Activated naive CD8-positive, alpha-beta T cell treated with anti-CD3 and anti-CD28 coated beads, Interleukin-2, amount 10 ng/mL, durations not matched to agents 7 days and 5 days (primary cell): ENCODE results near the gene ROBO1. TPM values are rescaled to one million over a fixed set of nuclear protein-coding genes. Genes with fewer than 3 reads are reported as not detected.
"Not testable (repeated sequence)": the region's sequence is repeated elsewhere in the genome, so short reads cannot be mapped to it uniquely, and the experiment has no call there.

ENCODE experiments used
- ATAC-seq: fragments of 150-1000 bp; cut with Tn5 transposase; one replicate; pipeline ENCODE4 v1.10.0; 2021; ENCODE audit warnings: low read depth, moderate library complexity
- POLR2A ChIA-PET: fragments of 350-600 bp; sonication (Branson Sonifier 250); formaldehyde crosslinking; loops from one replicate; lab custom pipeline; 2021; ENCODE audit warnings: antibody characterized with exemption; lab: Charles Lee
- DNase-seq: peaks from one replicate; pipeline ENCODE4 v3.0.0; 2021
- H3K27ac Mint-ChIP-seq: one replicate; pipeline ENCODE4 v1.8.0; 2022; ENCODE audit warnings: mild to moderate bottlenecking, mixed read lengths
- H3K27me3 Mint-ChIP-seq: one replicate; pipeline ENCODE4 v1.8.0; 2022; ENCODE audit warnings: mild to moderate bottlenecking, moderate library complexity, mixed read lengths
- H3K36me3 Mint-ChIP-seq: one replicate; pipeline ENCODE4 v1.8.0; 2021; ENCODE audit warnings: mild to moderate bottlenecking, mixed read lengths
- H3K4me1 Mint-ChIP-seq: one replicate; pipeline ENCODE4 v1.8.0; 2021; ENCODE audit warnings: mixed read lengths
- H3K4me3 Mint-ChIP-seq: one replicate; pipeline ENCODE4 v1.8.0; 2022; ENCODE audit warnings: mild to moderate bottlenecking, moderate library complexity, mixed read lengths
- H3K9me3 Mint-ChIP-seq: one replicate; pipeline ENCODE4 v1.8.0; 2021; ENCODE audit warnings: mixed read lengths
- total RNA-seq, 2 experiments: library from RNA; stranded (reverse); gene quantifications; one replicate each; pipeline ENCODE4 v1.2.3, GENCODE V29; 2021

ROBO1 gene
- total RNA-seq, 2 experiments from 2014 or later = 5.3 to 5.4 TPM

GRCh38 chr3:79515072-79515471, 252.7 kb downstream of the ROBO1 start:
- no peaks in the 10 kb centered on the region for H3K36me3 Mint-ChIP-seq
- H3K4me1 Mint-ChIP-seq = no peaks in the 10 kb centered on the region
- no peak overlapping the region for H3K27ac Mint-ChIP-seq
- no peaks in the 10 kb centered on the region for H3K27me3 Mint-ChIP-seq
- H3K4me3 Mint-ChIP-seq = no peak overlapping the region
- H3K9me3 Mint-ChIP-seq = peaks cover 1% of the 10 kb centered on the region
- no peak for DNase-seq
- POLR2A ChIA-PET = no interaction called here
- ATAC-seq = no peak

DNA sequence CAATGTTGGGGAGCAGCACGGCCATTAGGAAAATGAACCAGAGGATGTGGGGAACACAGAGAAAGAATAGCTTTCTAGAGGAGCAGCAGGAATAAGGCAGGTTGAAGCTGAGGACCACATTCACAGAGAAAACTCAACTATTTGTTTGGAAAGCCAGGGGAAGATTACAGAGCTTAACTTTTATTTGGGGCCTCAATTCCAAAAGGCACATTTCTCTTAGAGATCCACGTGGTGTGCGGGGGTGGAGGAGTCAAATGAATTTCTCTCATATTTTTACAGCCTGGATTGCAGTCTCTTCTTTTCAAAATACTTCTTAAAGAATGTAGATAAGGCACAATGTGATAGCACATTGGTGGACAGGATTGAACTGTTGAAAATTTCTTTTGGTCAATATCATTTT, 253.7 kb downstream of the ROBO1 start:
- Mint-ChIP-seq H3K4me3 (no peak overlapping the region), H3K27me3 (no peaks in the 10 kb centered on the region), H3K9me3 (peaks cover 1% of the 10 kb centered on the region), H3K4me1 (no peaks in the 10 kb centered on the region), H3K27ac (no peak overlapping the region), H3K36me3 (no peaks in the 10 kb centered on the region)
- DNase-seq (no peak), ATAC-seq (no peak)
- POLR2A ChIA-PET = no interaction called here

DNA sequence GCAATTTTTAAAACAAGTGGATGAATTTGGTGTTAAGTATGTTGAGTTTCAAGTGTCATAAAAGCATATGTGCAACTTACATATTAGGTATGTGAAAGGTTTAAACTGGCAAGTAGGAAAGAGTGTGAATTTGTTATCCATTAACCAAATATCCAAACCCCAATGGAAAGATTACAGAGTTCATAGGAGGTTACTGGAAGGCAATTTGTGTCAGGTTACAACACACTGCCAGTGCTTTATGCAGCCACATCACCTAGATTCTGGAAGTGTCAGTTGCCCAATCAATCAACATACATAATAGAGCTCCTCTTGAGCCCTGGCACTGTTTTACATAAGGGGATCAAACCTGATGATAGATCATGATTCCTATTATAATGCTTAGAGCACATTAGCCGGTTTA, 261.0 kb downstream of the ROBO1 start:
- Mint-ChIP-seq H3K27ac (no peak overlapping the region), H3K4me1 (no peaks in the 10 kb centered on the region), H3K4me3 (no peak overlapping the region), H3K36me3 (no peaks in the 10 kb centered on the region), H3K9me3 (peaks cover 1% of the 10 kb centered on the region), H3K27me3 (no peaks in the 10 kb centered on the region)
- DNase-seq (no peak), ATAC-seq (no peak)
- POLR2A ChIA-PET = no interaction called here

DNA sequence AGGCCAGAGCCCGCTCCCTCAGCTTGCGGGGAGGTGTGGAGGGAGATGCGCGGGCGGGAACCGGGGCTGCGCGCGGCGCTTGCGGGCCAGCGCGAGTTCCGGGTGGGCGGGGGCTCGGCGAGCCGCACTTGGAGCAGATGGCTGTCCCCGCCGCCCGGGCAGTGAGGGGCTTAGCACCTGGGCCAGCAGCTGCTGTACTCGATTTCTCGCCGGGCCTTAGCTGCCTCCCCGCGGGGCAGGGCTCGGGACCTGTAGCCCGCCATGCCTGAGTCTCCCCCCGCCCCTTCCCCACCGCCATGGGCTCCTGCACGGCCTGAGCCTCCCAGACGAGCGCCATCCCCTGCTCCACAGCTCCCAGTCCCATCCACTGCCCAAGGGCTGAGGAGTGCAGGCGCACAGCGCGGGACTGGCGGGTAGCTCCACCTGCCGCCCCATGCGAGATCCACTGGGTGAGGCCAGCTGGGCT, 265.5 kb downstream of the ROBO1 start:
- H3K27me3 Mint-ChIP-seq, H3K4me1 Mint-ChIP-seq, H3K4me3 Mint-ChIP-seq, ATAC-seq, H3K9me3 Mint-ChIP-seq, DNase-seq, POLR2A ChIA-PET, H3K36me3 Mint-ChIP-seq, H3K27ac Mint-ChIP-seq: not testable (repeated sequence)

GRCh38 chr3:79497447-79498111, 270.2 kb downstream of the ROBO1 start:
- Mint-ChIP-seq H3K27ac (no peak overlapping the region), H3K9me3 (peaks cover 1% of the 10 kb centered on the region), H3K36me3 (no peaks in the 10 kb centered on the region), H3K4me3 (no peak overlapping the region), H3K27me3 (no peaks in the 10 kb centered on the region), H3K4me1 (no peaks in the 10 kb centered on the region)
- ATAC-seq (no peak), DNase-seq (no peak)
- POLR2A ChIA-PET = no interaction called here

DNA sequence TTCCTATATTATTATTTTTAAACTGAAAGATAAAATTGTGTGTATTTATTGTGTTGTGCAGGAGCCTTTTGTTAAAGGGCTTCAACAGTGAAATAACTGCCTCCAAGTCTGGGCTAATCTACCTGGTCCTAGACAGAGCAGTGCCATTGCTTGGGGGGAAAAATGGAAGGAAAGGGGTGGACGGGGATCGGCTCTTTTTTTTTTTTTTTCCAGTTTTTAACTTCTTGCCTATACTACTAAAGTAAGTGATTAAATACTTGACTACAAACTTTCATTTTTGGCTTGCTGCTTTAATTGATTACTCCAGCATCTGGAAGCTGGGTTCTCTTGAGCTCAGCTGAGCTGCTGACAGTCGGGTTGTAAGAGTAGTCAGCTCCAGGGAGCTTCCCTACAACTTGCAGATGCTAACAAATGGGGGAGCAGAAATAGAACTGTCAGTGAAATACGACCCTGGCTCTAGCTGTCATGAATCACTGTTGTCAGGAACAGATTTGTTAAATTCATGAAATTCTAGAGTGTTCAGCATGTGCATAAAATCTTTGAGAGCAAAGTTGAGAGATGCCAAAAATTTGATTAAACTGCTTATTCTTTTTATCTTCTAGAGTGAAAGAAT, 276.7 kb downstream of the ROBO1 start:
- no peak for ATAC-seq
- DNase-seq = no peak
- no peak overlapping the region for H3K4me3 Mint-ChIP-seq
- no peaks in the 10 kb centered on the region for H3K27me3 Mint-ChIP-seq
- H3K9me3 Mint-ChIP-seq = no peaks in the 10 kb centered on the region
- no peaks in the 10 kb centered on the region for H3K36me3 Mint-ChIP-seq
- POLR2A ChIA-PET = no interaction called here
- H3K27ac Mint-ChIP-seq = no peak overlapping the region
- H3K4me1 Mint-ChIP-seq = no peaks in the 10 kb centered on the region

GRCh38 chr3:79490165-79491028, 277.4 kb downstream of the ROBO1 start:
- Mint-ChIP-seq H3K36me3 (no peaks in the 10 kb centered on the region), H3K4me3 (no peak overlapping the region), H3K4me1 (no peaks in the 10 kb centered on the region), H3K9me3 (no peaks in the 10 kb centered on the region), H3K27ac (no peak overlapping the region), H3K27me3 (no peaks in the 10 kb centered on the region)
- no peak for DNase-seq
- POLR2A ChIA-PET = no interaction called here
- ATAC-seq = no peak

DNA sequence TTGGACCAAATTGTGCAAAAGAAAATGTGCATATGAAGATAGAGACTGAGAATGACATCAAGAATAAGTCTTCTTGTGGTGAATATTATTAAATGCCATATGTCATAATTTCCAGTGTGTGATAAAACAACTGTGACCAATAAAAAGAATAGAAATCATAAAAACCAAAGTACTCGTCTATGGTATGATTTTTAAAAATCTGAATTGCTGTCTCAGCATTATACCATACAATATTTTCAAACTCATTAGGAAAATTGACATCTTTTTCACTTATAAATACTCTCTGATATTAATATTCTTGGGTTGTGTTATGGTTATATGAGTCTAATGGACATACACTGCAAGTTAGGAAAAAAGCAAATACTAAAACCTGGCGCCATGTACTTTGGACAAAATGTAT, 279.4 kb downstream of the ROBO1 start:
- POLR2A ChIA-PET = no interaction called here
- no peak overlapping the region for H3K27ac Mint-ChIP-seq
- no peaks in the 10 kb centered on the region for H3K9me3 Mint-ChIP-seq
- H3K4me1 Mint-ChIP-seq = no peaks in the 10 kb centered on the region
- no peaks in the 10 kb centered on the region for H3K27me3 Mint-ChIP-seq
- H3K4me3 Mint-ChIP-seq = no peak overlapping the region
- DNase-seq (no peak), ATAC-seq (no peak)
- no peaks in the 10 kb centered on the region for H3K36me3 Mint-ChIP-seq

DNA sequence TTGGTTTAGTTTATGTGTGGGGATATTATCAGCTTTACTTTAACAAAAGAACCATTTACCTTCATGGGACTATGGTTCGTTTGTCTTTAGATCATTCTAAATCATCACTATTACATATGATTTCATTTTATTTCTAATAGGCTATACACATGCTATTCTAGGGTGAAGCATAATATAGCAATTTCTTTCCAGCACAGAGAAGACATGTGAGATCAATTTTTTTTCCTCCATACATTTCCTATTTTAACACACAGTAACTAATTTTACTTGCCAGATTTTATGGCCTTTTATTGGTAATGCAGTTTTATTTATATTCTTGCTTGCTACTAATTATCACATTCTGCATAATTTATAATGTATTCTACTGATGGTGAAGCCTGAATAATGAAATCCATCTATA, 287.1 kb downstream of the ROBO1 start:
- DNase-seq (no peak), ATAC-seq (no peak)
- Mint-ChIP-seq H3K9me3 (no peaks in the 10 kb centered on the region), H3K4me3 (no peak overlapping the region), H3K36me3 (no peaks in the 10 kb centered on the region), H3K27me3 (no peaks in the 10 kb centered on the region), H3K27ac (no peak overlapping the region), H3K4me1 (no peaks in the 10 kb centered on the region)
- POLR2A ChIA-PET = no interaction called here

DNA sequence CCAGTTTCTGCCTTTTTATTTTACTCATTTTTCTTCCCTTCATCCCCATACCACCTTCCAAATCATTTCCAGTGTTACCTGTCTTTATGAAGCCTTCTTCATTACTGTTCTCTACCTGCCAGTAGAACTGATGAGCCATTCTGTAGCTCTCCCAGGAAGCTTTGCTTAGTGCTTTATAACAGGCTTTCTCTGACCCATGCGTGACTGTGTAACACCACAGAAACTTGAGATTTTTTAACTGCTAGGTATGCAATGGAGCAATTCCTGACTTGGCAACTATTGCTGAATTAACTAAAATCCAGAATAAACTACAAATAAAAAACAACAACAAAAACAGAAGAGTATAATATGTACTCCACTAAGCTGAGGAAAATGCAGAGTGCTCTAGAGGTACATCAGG, 289.2 kb downstream of the ROBO1 start:
- Mint-ChIP-seq H3K4me3 (no peak overlapping the region), H3K27ac (no peak overlapping the region), H3K36me3 (no peaks in the 10 kb centered on the region), H3K9me3 (no peaks in the 10 kb centered on the region), H3K27me3 (no peaks in the 10 kb centered on the region), H3K4me1 (no peaks in the 10 kb centered on the region)
- DNase-seq = no peak
- ATAC-seq = no peak
- POLR2A ChIA-PET = no interaction called here

DNA sequence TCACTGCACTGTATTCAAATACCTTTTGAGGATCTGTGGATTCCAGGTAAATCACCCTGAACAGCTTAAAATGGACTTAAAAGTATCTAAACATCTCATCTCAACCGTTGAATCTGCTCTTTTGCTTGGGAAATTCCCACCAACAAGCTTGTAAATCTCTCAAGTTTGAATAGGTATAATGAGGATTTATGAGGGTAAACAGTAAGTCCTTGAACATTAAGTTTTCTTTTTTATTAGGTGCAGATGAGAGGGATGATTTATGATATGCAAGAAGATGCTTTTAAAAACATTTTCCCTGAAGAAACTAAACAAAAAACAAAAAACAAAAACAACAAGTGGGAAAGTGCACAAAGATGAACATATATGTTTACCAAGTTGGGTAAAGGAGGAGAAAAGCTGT, 290.6 kb downstream of the ROBO1 start:
- H3K4me1 Mint-ChIP-seq = no peaks in the 10 kb centered on the region
- DNase-seq (no peak), ATAC-seq (no peak)
- no peak overlapping the region for H3K4me3 Mint-ChIP-seq
- H3K27ac Mint-ChIP-seq = no peak overlapping the region
- H3K27me3 Mint-ChIP-seq = no peaks in the 10 kb centered on the region
- POLR2A ChIA-PET = no interaction called here
- no peaks in the 10 kb centered on the region for H3K36me3 Mint-ChIP-seq
- no peaks in the 10 kb centered on the region for H3K9me3 Mint-ChIP-seq

- H3K9me3 Mint-ChIP-seq = no peaks in the 10 kb centered on the region
- H3K27me3 Mint-ChIP-seq = no peaks in the 10 kb centered on the region
- ATAC-seq (no peak), DNase-seq (no peak)
- no peaks in the 10 kb centered on the region for H3K4me1 Mint-ChIP-seq
- POLR2A ChIA-PET = no interaction called here
- no peaks in the 10 kb centered on the region for H3K36me3 Mint-ChIP-seq
- H3K27ac Mint-ChIP-seq = no peak overlapping the region
- H3K4me3 Mint-ChIP-seq = no peak overlapping the region
These were observed 293.8 kb downstream of the ROBO1 start for GRCh38 chr3:79473993-79474392.

- Mint-ChIP-seq H3K9me3 (no peaks in the 10 kb centered on the region), H3K4me1 (no peaks in the 10 kb centered on the region), H3K36me3 (no peaks in the 10 kb centered on the region), H3K27ac (no peak overlapping the region), H3K27me3 (no peaks in the 10 kb centered on the region), H3K4me3 (no peak overlapping the region)
- no peak for ATAC-seq
- POLR2A ChIA-PET = no interaction called here
- DNase-seq = no peak
These were observed 300.1 kb downstream of the ROBO1 start for GRCh38 chr3:79467721-79468120.
